PFSK-1 (cell line): ENCODE data around the gene DHRS11.

Experiments
- FOXP2 ChIP-seq: optimal IDR thresholded peaks from 2 replicates; pipeline ENCODE3; 2011; ENCODE audit warnings: borderline replicate concordance, control low read depth, inconsistent platforms; ENCODE audit not compliant: insufficient read depth; ENCODE audit errors: extremely low read length, extremely low read depth
- POLR2AphosphoS5 ChIP-seq: IDR thresholded peaks from 2 replicates; pipeline ENCODE4 v1.6.1; 2012; ENCODE audit warnings: low read depth, mild to moderate bottlenecking, control low read depth, low read length, moderate library complexity
- REST ChIP-seq, 2 experiments: IDR thresholded peaks; 2 replicates each; pipeline versions ENCODE4 v1.6.1 to v1.8.0; 2011 to 2012; ENCODE audit warnings: low read depth in 2 of 2, low read length in 2 of 2, control low read depth in 1 of 2, inconsistent platforms in 1 of 2, mild to moderate bottlenecking in 1 of 2, moderate library complexity in 1 of 2; ENCODE audit not compliant: insufficient read depth in 1 of 2
- SIN3A ChIP-seq: IDR thresholded peaks from 2 replicates; pipeline ENCODE4 v1.6.1; 2012; ENCODE audit warnings: mild to moderate bottlenecking, low read length, moderate library complexity, borderline replicate concordance; ENCODE audit not compliant: insufficient read depth
- TAF1 ChIP-seq: IDR thresholded peaks from 2 replicates; pipeline ENCODE4 v1.6.1; 2012; ENCODE audit warnings: low read length, control low read depth, borderline replicate concordance; ENCODE audit not compliant: insufficient read depth

- TF ChIP-seq TAF1 = no peak
- TF ChIP-seq POLR2AphosphoS5 = no peak
- no peak for TF ChIP-seq REST (IDR thresholded peaks at IDR 0.05; ENCODE audit: insufficient read depth in 1 of 2, low read depth in 2 of 2, low read length in 2 of 2)
- TF ChIP-seq FOXP2 = no peak
- TF ChIP-seq SIN3A = no peak
Measured at GRCh38 chr17:36566081-36566480, 25.6 kb upstream of the DHRS11 start.
